Astrocyte (in vitro differentiated cells and primary cell): Measurements from ENCODE around the gene MRPS18B. TPM values are rescaled to one million over a fixed set of nuclear protein-coding genes. Genes with fewer than 3 reads are reported as not detected.

Experiments
- DNase-seq: peaks from one replicate; pipeline ENCODE4 v3.0.0-alpha.2; 2010; ENCODE audit warnings: low read depth
- FAIRE-seq: peaks from 2 replicates; lab custom pipeline; 2011; peaks lifted over from hg19 to GRCh38; lab: Jason Lieb, UNC
- H2AFZ ChIP-seq: 2 replicates; pipeline ENCODE4 v1.6.0; 2012; ENCODE audit warnings: low read depth, low read length, inconsistent platforms
- H3K27ac ChIP-seq: 2 replicates; pipeline ENCODE4 v1.5.1; 2011; ENCODE audit warnings: low read depth, low read length, inconsistent platforms
- H3K27me3 ChIP-seq: 2 replicates; pipeline ENCODE4 v1.6.0; 2011; ENCODE audit warnings: low read length, inconsistent platforms; ENCODE audit not compliant: insufficient read depth
- H3K36me3 ChIP-seq: 2 replicates; pipeline ENCODE4 v1.5.1; 2011; ENCODE audit warnings: low read length, inconsistent platforms; ENCODE audit not compliant: insufficient read depth
- H3K4me1 ChIP-seq: 2 replicates; pipeline ENCODE4 v1.5.1; 2011; ENCODE audit warnings: low read length, inconsistent platforms; ENCODE audit not compliant: insufficient read depth
- H3K4me2 ChIP-seq: 2 replicates; pipeline ENCODE4 v1.6.0; 2012; ENCODE audit warnings: low read length, inconsistent platforms
- H3K4me3 ChIP-seq: 2 replicates; pipeline ENCODE4 v1.5.1; 2011; ENCODE audit warnings: low read depth, mild to moderate bottlenecking, low read length, inconsistent platforms; ENCODE audit not compliant: insufficient read depth
- H3K79me2 ChIP-seq: 2 replicates; pipeline ENCODE4 v1.6.0; 2012; ENCODE audit warnings: mild to moderate bottlenecking, low read length, inconsistent platforms; ENCODE audit not compliant: insufficient read depth
- H3K9ac ChIP-seq: 2 replicates; pipeline ENCODE4 v1.6.0; 2012; ENCODE audit warnings: mild to moderate bottlenecking, low read length, inconsistent platforms
- H3K9me3 ChIP-seq: 2 replicates; pipeline ENCODE4 v1.5.1; 2012; ENCODE audit warnings: low read depth, mild to moderate bottlenecking, low read length, inconsistent platforms; ENCODE audit not compliant: insufficient read depth
- H4K20me1 ChIP-seq: 2 replicates; pipeline ENCODE4 v1.6.0; 2012; ENCODE audit warnings: low read length, inconsistent platforms; ENCODE audit not compliant: insufficient read depth
- H3K27ac Mint-ChIP-seq: one replicate; pipeline ENCODE4 v1.8.0; 2021; ENCODE audit warnings: mild to moderate bottlenecking, mixed read lengths; ENCODE audit not compliant: unreplicated experiment
- H3K27me3 Mint-ChIP-seq: one replicate; pipeline ENCODE4 v1.8.0; 2021; ENCODE audit warnings: low read depth, mixed read lengths; ENCODE audit not compliant: unreplicated experiment
- H3K36me3 Mint-ChIP-seq: one replicate; pipeline ENCODE4 v1.8.0; 2021; ENCODE audit warnings: low read depth, mixed read lengths; ENCODE audit not compliant: unreplicated experiment
- H3K4me1 Mint-ChIP-seq: one replicate; pipeline ENCODE4 v1.8.0; 2021; ENCODE audit warnings: low read depth, mixed read lengths; ENCODE audit not compliant: unreplicated experiment
- H3K4me3 Mint-ChIP-seq: one replicate; pipeline ENCODE4 v1.8.0; 2021; ENCODE audit warnings: mild to moderate bottlenecking, moderate library complexity, mixed read lengths; ENCODE audit not compliant: unreplicated experiment
- H3K9me3 Mint-ChIP-seq: one replicate; pipeline ENCODE4 v1.8.0; 2021; ENCODE audit warnings: mild to moderate bottlenecking, mixed read lengths; ENCODE audit not compliant: unreplicated experiment
- EZH2 ChIP-seq: IDR thresholded peaks from 2 replicates; pipeline ENCODE4 v1.6.1; 2012; ENCODE audit warnings: mild to moderate bottlenecking, low read length, inconsistent platforms; ENCODE audit not compliant: insufficient read depth
- total RNA-seq: library from RNA; stranded (reverse); gene quantifications from 2 replicates; pipeline ENCODE4 v1.2.1, GENCODE V29; 2021
- TF ChIP-seq, protein P1 (sequence below): IDR thresholded peaks from 2 replicates; pipeline ENCODE4 v1.5.1; 2011; ENCODE audit warnings: low read depth, mild to moderate bottlenecking, inconsistent platforms, low read length, moderate library complexity; ENCODE audit not compliant: insufficient read depth

MRPS18B gene
- total RNA-seq, 1 donor from 2014 or later, result 28.0 TPM

DNA sequence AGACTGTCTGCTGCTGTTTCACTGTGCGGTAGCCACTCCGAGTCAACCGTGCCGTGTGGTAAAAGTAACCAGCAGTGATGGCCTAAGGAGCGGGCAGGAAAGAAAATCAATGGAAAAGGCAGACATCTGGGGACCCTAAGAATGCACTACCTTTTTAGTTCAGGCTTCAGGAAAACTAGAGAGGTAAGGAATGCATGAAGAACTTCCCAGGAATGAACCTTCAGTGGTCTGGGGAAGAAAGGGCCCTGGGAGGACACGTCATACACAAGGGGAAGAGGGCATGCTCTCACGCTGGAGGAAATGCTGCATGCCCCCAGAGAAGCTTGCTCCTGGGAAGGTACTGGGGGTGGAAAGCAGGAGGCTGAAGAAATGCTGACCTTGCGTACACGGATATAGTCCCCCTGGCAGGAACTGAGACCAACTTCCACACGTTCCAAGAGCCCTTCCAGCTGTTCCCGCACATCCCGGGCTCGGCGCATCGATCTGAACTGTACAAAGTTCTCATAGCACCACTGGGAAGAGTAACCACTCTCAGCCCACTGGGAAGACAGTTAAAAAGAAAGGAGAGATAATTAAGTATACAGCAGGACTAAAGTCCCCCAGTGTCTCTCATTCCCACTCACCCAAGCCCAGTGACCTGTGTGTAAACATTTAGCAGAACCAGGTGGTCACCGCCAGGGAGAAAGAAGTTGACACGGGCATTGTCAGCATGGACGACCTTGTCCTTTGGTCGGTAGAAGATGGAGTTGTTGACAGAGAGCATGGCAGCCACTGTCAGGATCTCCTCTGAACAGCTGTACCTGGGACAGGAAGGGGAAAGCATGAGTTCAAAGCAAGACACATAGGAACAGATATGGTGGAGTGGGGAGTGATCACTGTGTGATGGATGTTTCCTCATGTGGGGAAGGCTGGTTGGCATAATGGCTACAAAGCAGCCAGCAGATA is 37.4 kb downstream of the MRPS18B start:
- Histone ChIP-seq H2AFZ (no peak overlapping the region), H3K9me3 (no peaks in the 10 kb centered on the region), H3K27ac (peak overlapping the region; percentile 40), H3K4me1 (peaks cover 14% of the 10 kb centered on the region), H3K79me2 (no peaks in the 10 kb centered on the region), H3K27me3 (no peaks in the 10 kb centered on the region), H3K4me2 (no peak overlapping the region), H4K20me1 (peaks cover 5% of the 10 kb centered on the region), H3K4me3 (no peak overlapping the region), H3K9ac (no peak overlapping the region), H3K36me3 (peaks cover 50% of the 10 kb centered on the region)
- peak overlapping the region; percentile 68 for H3K27ac Mint-ChIP-seq
- peaks cover 33% of the 10 kb centered on the region for H3K4me1 Mint-ChIP-seq
- peak overlapping the region; percentile 64 for H3K4me3 Mint-ChIP-seq
- no peaks in the 10 kb centered on the region for H3K27me3 Mint-ChIP-seq
- H3K9me3 Mint-ChIP-seq, result no peaks in the 10 kb centered on the region
- FAIRE-seq (no peak), DNase-seq (no peak)
- peaks cover 36% of the 10 kb centered on the region for H3K36me3 Mint-ChIP-seq
- TF ChIP-seq, protein P1, sequence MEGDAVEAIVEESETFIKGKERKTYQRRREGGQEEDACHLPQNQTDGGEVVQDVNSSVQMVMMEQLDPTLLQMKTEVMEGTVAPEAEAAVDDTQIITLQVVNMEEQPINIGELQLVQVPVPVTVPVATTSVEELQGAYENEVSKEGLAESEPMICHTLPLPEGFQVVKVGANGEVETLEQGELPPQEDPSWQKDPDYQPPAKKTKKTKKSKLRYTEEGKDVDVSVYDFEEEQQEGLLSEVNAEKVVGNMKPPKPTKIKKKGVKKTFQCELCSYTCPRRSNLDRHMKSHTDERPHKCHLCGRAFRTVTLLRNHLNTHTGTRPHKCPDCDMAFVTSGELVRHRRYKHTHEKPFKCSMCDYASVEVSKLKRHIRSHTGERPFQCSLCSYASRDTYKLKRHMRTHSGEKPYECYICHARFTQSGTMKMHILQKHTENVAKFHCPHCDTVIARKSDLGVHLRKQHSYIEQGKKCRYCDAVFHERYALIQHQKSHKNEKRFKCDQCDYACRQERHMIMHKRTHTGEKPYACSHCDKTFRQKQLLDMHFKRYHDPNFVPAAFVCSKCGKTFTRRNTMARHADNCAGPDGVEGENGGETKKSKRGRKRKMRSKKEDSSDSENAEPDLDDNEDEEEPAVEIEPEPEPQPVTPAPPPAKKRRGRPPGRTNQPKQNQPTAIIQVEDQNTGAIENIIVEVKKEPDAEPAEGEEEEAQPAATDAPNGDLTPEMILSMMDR, result no peak
- no peak for TF ChIP-seq EZH2

DNA sequence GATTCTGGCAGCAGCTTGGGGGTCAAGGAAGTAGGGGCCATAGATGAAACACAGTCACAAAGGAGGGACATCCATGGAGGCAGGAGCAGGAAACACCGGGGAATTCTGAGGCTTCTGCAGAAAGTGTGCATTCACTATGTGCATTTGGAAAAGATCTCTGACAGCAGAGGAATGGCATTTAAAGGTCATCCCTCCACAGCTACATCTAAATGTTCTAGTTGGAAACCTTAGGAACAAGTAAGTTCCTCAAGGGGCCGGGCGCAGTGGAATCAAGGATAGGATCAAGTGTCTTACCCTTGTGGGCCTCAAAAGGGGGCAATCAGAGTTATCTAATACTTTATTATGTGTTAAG is 38.1 kb downstream of the MRPS18B start:
- no peak for DNase-seq
- Mint-ChIP-seq H3K27ac (peak overlapping the region; percentile 20), H3K9me3 (no peaks in the 10 kb centered on the region), H3K36me3 (peaks cover 38% of the 10 kb centered on the region), H3K4me3 (peak overlapping the region; percentile 64), H3K27me3 (no peaks in the 10 kb centered on the region), H3K4me1 (peaks cover 33% of the 10 kb centered on the region)
- no peak for TF ChIP-seq EZH2
- TF ChIP-seq, protein P1, result no peak
- H3K4me1 ChIP-seq, result peaks cover 14% of the 10 kb centered on the region
- H4K20me1 ChIP-seq, result peaks cover 5% of the 10 kb centered on the region
- H3K79me2 ChIP-seq, result no peaks in the 10 kb centered on the region
- no peaks in the 10 kb centered on the region for H3K27me3 ChIP-seq
- no peak overlapping the region for H3K9ac ChIP-seq
- no peaks in the 10 kb centered on the region for H3K9me3 ChIP-seq
- no peak overlapping the region for H3K4me2 ChIP-seq
- no peak overlapping the region for H2AFZ ChIP-seq
- no peak overlapping the region for H3K4me3 ChIP-seq
- peaks cover 50% of the 10 kb centered on the region for H3K36me3 ChIP-seq
- peak overlapping the region; percentile 40 for H3K27ac ChIP-seq
- FAIRE-seq, result no peak

DNA sequence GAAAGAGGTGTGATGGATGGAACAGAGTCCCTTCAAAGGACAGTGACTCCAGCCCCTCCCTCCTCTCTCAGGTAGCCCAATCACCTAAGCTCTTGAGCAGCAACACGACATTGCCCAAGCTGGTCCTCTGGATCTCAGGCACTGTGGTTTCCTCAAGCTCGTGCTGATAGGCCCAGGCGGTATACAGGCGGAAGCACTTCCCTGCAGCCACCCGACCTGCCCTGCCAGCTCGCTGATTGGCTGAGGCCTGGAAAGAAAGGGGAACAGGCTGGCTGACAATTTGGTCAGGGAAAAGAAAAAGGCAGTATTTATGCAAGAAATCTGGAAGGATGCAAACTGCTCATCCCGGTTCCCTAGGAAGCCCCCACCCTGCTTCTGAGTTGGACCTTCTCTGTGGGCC is 38.9 kb downstream of the MRPS18B start:
- H3K27me3 Mint-ChIP-seq, result no peaks in the 10 kb centered on the region
- no peak overlapping the region for H3K4me2 ChIP-seq
- H3K9ac ChIP-seq, result no peak overlapping the region
- H2AFZ ChIP-seq, result no peak overlapping the region
- H3K9me3 Mint-ChIP-seq, result no peaks in the 10 kb centered on the region
- H3K27me3 ChIP-seq, result no peaks in the 10 kb centered on the region
- no peaks in the 10 kb centered on the region for H3K79me2 ChIP-seq
- H3K4me1 ChIP-seq, result peaks cover 14% of the 10 kb centered on the region
- no peaks in the 10 kb centered on the region for H3K9me3 ChIP-seq
- no peak overlapping the region for H3K4me3 ChIP-seq
- H3K4me1 Mint-ChIP-seq, result peaks cover 33% of the 10 kb centered on the region
- H3K4me3 Mint-ChIP-seq, result no peak overlapping the region
- FAIRE-seq (no peak), DNase-seq (no peak)
- peaks cover 5% of the 10 kb centered on the region for H4K20me1 ChIP-seq
- peaks cover 34% of the 10 kb centered on the region for H3K36me3 Mint-ChIP-seq
- H3K36me3 ChIP-seq, result peaks cover 52% of the 10 kb centered on the region
- H3K27ac Mint-ChIP-seq, result peak overlapping the region; percentile 18
- TF ChIP-seq, protein P1, result no peak
- TF ChIP-seq EZH2, result no peak
- H3K27ac ChIP-seq, result peak overlapping the region; percentile 5
